Upper lobe of left lung (tissue), 4 donors: ENCODE data around the gene ASTL.

ENCODE experiments used
- CTCF ChIP-seq, 6 experiments: fragments of 450-650 bp in 4 of 6; fragments of 200-600 bp in 2 of 6; sonication (generic) in 2 of 6; IDR thresholded peaks; one replicate each; pipeline ENCODE4 v1.5.1; 2016 to 2019; ENCODE audit warnings: antibody characterized with exemption in 6 of 6
- POLR2A ChIP-seq, 4 donors: fragments of 450-650 bp; IDR thresholded peaks; one replicate each; pipeline ENCODE4 v1.5.1; 2016 to 2017; ENCODE audit warnings: antibody characterized with exemption in 4 of 4, mild to moderate bottlenecking in 2 of 4
- POLR2AphosphoS5 ChIP-seq, 2 donors: sonication (generic); formaldehyde crosslinking; IDR thresholded peaks; one replicate each; pipeline ENCODE4 v1.5.1; 2017; ENCODE audit warnings: antibody characterized with exemption in 2 of 2

- TF ChIP-seq POLR2AphosphoS5 (IDR thresholded peaks at IDR 0.05) = no peak
- TF ChIP-seq CTCF (IDR thresholded peaks at IDR 0.05) = no peak
- no peak for TF ChIP-seq POLR2A (IDR thresholded peaks at IDR 0.05)
Observed at GRCh38 chr2:96103761-96104486, 34.4 kb downstream of the ASTL start.
